ENCODE results near the gene PLEKHM3. TPM values are rescaled to one million over a fixed set of nuclear protein-coding genes. Genes with fewer than 3 reads are reported as not detected.

Gene PLEKHM3
- total and polyA plus RNA-seq, 2 experiments from 2014 or later = 3.9 to 8.8 TPM

DNA sequence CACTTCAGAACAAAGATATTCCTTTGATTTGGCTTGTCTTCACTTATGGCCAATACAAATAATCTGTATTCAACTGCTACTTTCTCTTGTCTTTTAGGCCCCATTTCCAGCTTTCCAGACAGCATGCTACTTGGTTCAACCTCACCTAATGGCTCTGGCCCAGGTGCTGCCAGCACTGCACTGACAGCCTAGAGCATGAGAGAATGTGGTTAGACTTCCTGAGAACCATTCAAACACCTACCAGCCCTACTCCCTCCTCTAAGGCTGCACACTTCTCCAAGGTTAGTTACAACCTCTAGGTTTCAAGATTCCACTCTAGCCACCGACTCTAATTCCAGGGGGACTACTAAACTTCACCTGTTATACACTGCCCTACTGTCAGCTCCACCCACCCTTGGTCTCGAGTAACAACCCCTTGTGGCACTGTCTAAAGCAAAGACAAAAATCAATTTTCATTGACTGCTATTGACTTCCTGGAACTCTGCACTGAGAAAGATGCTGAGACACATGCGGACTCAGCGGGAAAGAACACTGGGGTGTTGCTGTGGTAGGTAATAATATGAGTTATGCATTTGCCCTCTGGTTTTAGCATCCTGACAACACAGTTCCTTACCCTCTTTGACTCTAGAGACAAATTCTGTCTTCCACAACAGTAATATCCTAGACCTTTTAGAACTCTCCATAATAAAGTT is 38.2 kb downstream of the PLEKHM3 start:
- Mint-ChIP-seq H3K4me3 (no peak overlapping the region), H3K27me3 (ENCODE audit: insufficient read depth, low read depth, poor library complexity) (peaks cover 4% of the 10 kb centered on the region), H3K4me1 (no peaks in the 10 kb centered on the region), H3K36me3 (ENCODE audit: low read depth) (no peaks in the 10 kb centered on the region), H3K27ac (no peak overlapping the region), H3K9me3 (no peaks in the 10 kb centered on the region)
- Histone ChIP-seq H3F3A (replicated peaks; ENCODE audit: low read depth) (no peaks in the 10 kb centered on the region), H3K36me3 (ENCODE audit: insufficient read depth) (no peaks in the 10 kb centered on the region), H3K4me3 (no peak overlapping the region), H3K4me2 (no peak overlapping the region), H3K4me1 (ENCODE audit: insufficient read depth) (no peaks in the 10 kb centered on the region), H2AFZ (no peak overlapping the region), H3K9me2 (ENCODE audit: insufficient read depth) (no peaks in the 10 kb centered on the region; the same call in 1 of the 2 replicates), H3K27me3 (ENCODE audit: insufficient read depth) (no peaks in the 10 kb centered on the region), H3K27ac (ENCODE audit: low read depth) (no peak overlapping the region), H3K79me2 (replicated peaks; ENCODE audit: insufficient read depth) (no peaks in the 10 kb centered on the region), H4K20me1 (replicated peaks; ENCODE audit: insufficient read depth) (no peaks in the 10 kb centered on the region)
- no peak for TF ChIP-seq ZNF114 (CRISPR knock-in tag; IDR thresholded peaks at IDR 0.05)
- TF ChIP-seq, protein P1, sequence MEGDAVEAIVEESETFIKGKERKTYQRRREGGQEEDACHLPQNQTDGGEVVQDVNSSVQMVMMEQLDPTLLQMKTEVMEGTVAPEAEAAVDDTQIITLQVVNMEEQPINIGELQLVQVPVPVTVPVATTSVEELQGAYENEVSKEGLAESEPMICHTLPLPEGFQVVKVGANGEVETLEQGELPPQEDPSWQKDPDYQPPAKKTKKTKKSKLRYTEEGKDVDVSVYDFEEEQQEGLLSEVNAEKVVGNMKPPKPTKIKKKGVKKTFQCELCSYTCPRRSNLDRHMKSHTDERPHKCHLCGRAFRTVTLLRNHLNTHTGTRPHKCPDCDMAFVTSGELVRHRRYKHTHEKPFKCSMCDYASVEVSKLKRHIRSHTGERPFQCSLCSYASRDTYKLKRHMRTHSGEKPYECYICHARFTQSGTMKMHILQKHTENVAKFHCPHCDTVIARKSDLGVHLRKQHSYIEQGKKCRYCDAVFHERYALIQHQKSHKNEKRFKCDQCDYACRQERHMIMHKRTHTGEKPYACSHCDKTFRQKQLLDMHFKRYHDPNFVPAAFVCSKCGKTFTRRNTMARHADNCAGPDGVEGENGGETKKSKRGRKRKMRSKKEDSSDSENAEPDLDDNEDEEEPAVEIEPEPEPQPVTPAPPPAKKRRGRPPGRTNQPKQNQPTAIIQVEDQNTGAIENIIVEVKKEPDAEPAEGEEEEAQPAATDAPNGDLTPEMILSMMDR (conservative IDR thresholded peaks at IDR 0.05; ENCODE audit: low read depth in 2 of 2) = no peak
- no peak for TF ChIP-seq CREB1 (CRISPR knock-in tag; IDR thresholded peaks at IDR 0.05; ENCODE audit: low read depth)
- TF ChIP-seq JUNB (IDR thresholded peaks at IDR 0.05; ENCODE audit: unreplicated experiment) = no peak
- no peak for TF ChIP-seq STAT1 (IDR thresholded peaks at IDR 0.05; ENCODE audit: unreplicated experiment)
- no peak for TF ChIP-seq EZH2phosphoT487 (IDR thresholded peaks at IDR 0.05; ENCODE audit: unreplicated experiment)
- TF ChIP-seq, protein P2, sequence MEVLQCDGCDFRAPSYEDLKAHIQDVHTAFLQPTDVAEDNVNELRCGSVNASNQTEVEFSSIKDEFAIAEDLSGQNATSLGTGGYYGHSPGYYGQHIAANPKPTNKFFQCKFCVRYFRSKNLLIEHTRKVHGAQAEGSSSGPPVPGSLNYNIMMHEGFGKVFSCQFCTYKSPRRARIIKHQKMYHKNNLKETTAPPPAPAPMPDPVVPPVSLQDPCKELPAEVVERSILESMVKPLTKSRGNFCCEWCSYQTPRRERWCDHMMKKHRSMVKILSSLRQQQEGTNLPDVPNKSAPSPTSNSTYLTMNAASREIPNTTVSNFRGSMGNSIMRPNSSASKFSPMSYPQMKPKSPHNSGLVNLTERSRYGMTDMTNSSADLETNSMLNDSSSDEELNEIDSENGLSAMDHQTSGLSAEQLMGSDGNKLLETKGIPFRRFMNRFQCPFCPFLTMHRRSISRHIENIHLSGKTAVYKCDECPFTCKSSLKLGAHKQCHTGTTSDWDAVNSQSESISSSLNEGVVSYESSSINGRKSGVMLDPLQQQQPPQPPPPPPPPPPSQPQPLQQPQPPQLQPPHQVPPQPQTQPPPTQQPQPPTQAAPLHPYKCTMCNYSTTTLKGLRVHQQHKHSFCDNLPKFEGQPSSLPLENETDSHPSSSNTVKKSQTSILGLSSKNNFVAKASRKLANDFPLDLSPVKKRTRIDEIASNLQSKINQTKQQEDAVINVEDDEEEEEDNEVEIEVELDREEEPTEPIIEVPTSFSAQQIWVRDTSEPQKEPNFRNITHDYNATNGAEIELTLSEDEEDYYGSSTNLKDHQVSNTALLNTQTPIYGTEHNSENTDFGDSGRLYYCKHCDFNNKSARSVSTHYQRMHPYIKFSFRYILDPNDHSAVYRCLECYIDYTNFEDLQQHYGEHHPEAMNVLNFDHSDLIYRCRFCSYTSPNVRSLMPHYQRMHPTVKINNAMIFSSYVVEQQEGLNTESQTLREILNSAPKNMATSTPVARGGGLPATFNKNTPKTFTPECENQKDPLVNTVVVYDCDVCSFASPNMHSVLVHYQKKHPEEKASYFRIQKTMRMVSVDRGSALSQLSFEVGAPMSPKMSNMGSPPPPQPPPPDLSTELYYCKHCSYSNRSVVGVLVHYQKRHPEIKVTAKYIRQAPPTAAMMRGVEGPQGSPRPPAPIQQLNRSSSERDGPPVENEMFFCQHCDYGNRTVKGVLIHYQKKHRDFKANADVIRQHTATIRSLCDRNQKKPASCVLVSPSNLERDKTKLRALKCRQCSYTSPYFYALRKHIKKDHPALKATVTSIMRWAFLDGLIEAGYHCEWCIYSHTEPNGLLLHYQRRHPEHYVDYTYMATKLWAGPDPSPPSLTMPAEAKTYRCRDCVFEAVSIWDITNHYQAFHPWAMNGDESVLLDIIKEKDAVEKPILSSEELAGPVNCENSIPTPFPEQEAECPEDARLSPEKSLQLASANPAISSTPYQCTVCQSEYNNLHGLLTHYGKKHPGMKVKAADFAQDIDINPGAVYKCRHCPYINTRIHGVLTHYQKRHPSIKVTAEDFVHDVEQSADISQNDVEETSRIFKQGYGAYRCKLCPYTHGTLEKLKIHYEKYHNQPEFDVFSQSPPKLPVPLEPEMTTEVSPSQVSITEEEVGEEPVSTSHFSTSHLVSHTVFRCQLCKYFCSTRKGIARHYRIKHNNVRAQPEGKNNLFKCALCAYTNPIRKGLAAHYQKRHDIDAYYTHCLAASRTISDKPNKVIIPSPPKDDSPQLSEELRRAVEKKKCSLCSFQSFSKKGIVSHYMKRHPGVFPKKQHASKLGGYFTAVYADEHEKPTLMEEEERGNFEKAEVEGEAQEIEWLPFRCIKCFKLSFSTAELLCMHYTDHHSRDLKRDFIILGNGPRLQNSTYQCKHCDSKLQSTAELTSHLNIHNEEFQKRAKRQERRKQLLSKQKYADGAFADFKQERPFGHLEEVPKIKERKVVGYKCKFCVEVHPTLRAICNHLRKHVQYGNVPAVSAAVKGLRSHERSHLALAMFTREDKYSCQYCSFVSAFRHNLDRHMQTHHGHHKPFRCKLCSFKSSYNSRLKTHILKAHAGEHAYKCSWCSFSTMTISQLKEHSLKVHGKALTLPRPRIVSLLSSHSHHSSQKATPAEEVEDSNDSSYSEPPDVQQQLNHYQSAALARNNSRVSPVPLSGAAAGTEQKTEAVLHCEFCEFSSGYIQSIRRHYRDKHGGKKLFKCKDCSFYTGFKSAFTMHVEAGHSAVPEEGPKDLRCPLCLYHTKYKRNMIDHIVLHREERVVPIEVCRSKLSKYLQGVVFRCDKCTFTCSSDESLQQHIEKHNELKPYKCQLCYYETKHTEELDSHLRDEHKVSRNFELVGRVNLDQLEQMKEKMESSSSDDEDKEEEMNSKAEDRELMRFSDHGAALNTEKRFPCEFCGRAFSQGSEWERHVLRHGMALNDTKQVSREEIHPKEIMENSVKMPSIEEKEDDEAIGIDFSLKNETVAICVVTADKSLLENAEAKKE (CRISPR knock-in tag; IDR thresholded peaks at IDR 0.05) = no peak
- TF ChIP-seq, protein P3, sequence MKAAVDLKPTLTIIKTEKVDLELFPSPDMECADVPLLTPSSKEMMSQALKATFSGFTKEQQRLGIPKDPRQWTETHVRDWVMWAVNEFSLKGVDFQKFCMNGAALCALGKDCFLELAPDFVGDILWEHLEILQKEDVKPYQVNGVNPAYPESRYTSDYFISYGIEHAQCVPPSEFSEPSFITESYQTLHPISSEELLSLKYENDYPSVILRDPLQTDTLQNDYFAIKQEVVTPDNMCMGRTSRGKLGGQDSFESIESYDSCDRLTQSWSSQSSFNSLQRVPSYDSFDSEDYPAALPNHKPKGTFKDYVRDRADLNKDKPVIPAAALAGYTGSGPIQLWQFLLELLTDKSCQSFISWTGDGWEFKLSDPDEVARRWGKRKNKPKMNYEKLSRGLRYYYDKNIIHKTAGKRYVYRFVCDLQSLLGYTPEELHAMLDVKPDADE (IDR thresholded peaks at IDR 0.05) = no peak
- TF ChIP-seq POLR2AphosphoS5 (IDR thresholded peaks at IDR 0.05; ENCODE audit: low read depth) = no peak
- TF ChIP-seq EZH2 (IDR thresholded peaks at IDR 0.05; ENCODE audit: low read depth, unreplicated experiment) = no peak
- TF ChIP-seq, protein P4, sequence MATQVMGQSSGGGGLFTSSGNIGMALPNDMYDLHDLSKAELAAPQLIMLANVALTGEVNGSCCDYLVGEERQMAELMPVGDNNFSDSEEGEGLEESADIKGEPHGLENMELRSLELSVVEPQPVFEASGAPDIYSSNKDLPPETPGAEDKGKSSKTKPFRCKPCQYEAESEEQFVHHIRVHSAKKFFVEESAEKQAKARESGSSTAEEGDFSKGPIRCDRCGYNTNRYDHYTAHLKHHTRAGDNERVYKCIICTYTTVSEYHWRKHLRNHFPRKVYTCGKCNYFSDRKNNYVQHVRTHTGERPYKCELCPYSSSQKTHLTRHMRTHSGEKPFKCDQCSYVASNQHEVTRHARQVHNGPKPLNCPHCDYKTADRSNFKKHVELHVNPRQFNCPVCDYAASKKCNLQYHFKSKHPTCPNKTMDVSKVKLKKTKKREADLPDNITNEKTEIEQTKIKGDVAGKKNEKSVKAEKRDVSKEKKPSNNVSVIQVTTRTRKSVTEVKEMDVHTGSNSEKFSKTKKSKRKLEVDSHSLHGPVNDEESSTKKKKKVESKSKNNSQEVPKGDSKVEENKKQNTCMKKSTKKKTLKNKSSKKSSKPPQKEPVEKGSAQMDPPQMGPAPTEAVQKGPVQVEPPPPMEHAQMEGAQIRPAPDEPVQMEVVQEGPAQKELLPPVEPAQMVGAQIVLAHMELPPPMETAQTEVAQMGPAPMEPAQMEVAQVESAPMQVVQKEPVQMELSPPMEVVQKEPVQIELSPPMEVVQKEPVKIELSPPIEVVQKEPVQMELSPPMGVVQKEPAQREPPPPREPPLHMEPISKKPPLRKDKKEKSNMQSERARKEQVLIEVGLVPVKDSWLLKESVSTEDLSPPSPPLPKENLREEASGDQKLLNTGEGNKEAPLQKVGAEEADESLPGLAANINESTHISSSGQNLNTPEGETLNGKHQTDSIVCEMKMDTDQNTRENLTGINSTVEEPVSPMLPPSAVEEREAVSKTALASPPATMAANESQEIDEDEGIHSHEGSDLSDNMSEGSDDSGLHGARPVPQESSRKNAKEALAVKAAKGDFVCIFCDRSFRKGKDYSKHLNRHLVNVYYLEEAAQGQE (IDR thresholded peaks at IDR 0.05; ENCODE audit: unreplicated experiment) = no peak
- no peak for TF ChIP-seq ZNF331 (CRISPR knock-in tag; IDR thresholded peaks at IDR 0.05; ENCODE audit: low read depth)
- DNase-seq (ENCODE audit: low spot score) (no peak), ATAC-seq (no peak)

All from GM23338 (cell line).